Muscle layer of colon (tissue), 2 donors: ENCODE measurements around the gene ARHGAP20.

Experiments
- H3K27ac ChIP-seq: one replicate; pipeline ENCODE4 v1.7.0; 2013; ENCODE audit warnings: low read depth, mild to moderate bottlenecking, low read length, moderate library complexity
- H3K27me3 ChIP-seq, 2 donors: one replicate each; pipeline ENCODE4 v1.7.0; 2013; ENCODE audit warnings: low read length in 2 of 2, mild to moderate bottlenecking in 2 of 2; ENCODE audit not compliant: insufficient read depth in 2 of 2, control insufficient read depth in 1 of 2
- H3K36me3 ChIP-seq: one replicate; pipeline ENCODE4 v1.7.0; 2013; ENCODE audit warnings: mild to moderate bottlenecking, low read length; ENCODE audit not compliant: insufficient read depth
- H3K4me1 ChIP-seq: one replicate; pipeline ENCODE4 v1.7.0; 2013; ENCODE audit warnings: mild to moderate bottlenecking, low read length; ENCODE audit not compliant: insufficient read depth
- H3K4me3 ChIP-seq, 2 donors: one replicate each; pipeline ENCODE4 v1.7.0; 2013; ENCODE audit warnings: low read length in 2 of 2, low read depth in 1 of 2, mild to moderate bottlenecking in 1 of 2, moderate library complexity in 1 of 2
- H3K9ac ChIP-seq: one replicate; pipeline ENCODE4 v1.7.0; 2013; ENCODE audit warnings: low read length
- H3K9me3 ChIP-seq: one replicate; pipeline ENCODE4 v1.7.0; 2013; ENCODE audit warnings: mild to moderate bottlenecking, low read length
- donor health status: abdominal sarcoma.
- donor health status: Adenocarcinoma of cecum.

ARHGAP20 gene

GRCh38 chr11:110564676-110565356 is 147.4 kb downstream of the ARHGAP20 start:
- Histone ChIP-seq H3K9ac (no peak overlapping the region), H3K9me3 (no peaks in the 10 kb centered on the region)

GRCh38 chr11:110544779-110545178 is 167.5 kb downstream of the ARHGAP20 start:
- Histone ChIP-seq H3K9me3 (no peaks in the 10 kb centered on the region), H3K36me3 (no peaks in the 10 kb centered on the region), H3K27me3 (no peaks in the 10 kb centered on the region), H3K4me1 (no peaks in the 10 kb centered on the region), H3K27ac (no peak overlapping the region), H3K9ac (no peak overlapping the region), H3K4me3 (no peak overlapping the region)

More at GRCh38 chr11:110564676-110565356, 147.4 kb downstream of the ARHGAP20 start:
- Histone ChIP-seq H3K4me1 (no peaks in the 10 kb centered on the region), H3K36me3 (no peaks in the 10 kb centered on the region), H3K4me3 (no peak overlapping the region), H3K27me3 (no peaks in the 10 kb centered on the region), H3K27ac (no peak overlapping the region)

- no peak overlapping the region for H3K9ac ChIP-seq
- H3K36me3 ChIP-seq, result no peaks in the 10 kb centered on the region
- H3K9me3 ChIP-seq, result no peaks in the 10 kb centered on the region
- H3K4me3 ChIP-seq, result no peak overlapping the region
- no peaks in the 10 kb centered on the region for H3K4me1 ChIP-seq
- no peak overlapping the region for H3K27ac ChIP-seq
- H3K27me3 ChIP-seq, result no peaks in the 10 kb centered on the region
Measured at GRCh38 chr11:110538154-110538553, 174.1 kb downstream of the ARHGAP20 start.

DNA sequence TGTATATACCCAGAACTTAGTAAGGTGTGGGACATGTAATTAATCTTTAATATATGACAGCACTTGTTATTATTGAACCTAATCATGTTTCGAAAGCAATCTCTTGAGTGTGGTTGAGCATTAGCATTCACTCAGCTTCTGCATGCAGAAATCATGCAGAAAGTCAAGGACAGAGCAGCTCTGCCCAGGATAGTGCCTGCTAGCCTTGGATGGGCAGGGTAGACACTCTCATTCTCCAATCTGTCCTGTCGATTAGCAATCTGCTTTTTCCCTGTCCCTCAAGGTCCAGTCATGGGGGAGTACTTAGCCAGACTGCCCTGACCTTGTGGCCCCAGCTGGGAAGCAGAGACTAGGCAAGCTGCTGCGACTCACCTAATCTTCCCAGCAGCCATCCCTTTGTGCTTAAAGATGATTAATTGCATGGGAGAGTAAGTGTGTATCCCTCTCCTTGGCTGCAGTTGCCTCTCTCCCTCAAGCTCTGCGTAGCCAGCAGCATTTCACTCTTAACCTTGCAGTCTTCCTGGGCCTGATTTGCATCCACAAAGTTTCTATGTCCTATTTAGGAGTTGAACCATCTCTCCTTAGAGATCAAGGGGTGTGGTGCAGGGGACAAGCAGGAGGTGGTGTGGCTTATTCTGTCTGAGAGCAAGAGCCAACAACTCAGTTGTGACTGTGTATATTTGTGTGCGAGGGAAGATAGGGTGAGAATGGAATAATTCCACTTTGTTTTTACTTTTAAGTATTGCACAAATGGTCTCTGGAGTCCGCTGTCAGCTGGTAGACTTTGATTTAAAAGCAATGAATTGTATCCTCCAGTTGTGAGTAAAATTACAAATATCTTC is 181.1 kb downstream of the ARHGAP20 start:
- Histone ChIP-seq H3K27ac (no peak overlapping the region), H3K4me3 (no peak overlapping the region)

DNA sequence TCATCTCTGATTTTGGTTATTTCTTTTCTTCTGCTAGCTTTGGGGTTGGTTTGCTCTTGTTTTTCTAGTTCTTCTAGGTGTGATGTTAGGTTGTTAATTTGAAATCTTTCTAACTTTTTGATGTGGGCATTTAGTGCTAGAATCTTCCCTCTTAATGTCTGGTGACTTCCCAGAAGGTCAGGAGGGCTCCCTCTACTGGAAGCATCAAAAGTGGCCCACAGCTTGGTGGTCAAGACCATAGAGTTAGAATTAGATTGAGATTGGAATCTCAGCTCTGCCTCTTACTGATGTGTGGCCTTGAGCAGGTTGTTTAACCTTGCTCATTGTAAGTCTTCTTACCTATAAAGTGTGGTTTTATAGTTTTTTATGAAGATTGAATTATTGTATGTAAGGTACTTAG is 183.2 kb downstream of the ARHGAP20 start:
- peaks cover 8% of the 10 kb centered on the region for H3K4me1 ChIP-seq
- no peak overlapping the region for H3K27ac ChIP-seq
- H3K9ac ChIP-seq, result no peak overlapping the region
- no peaks in the 10 kb centered on the region for H3K9me3 ChIP-seq
- H3K4me3 ChIP-seq, result no peak overlapping the region
- no peaks in the 10 kb centered on the region for H3K27me3 ChIP-seq
- no peaks in the 10 kb centered on the region for H3K36me3 ChIP-seq

More for the DNA sequence above, 181.1 kb downstream of the ARHGAP20 start:
- H3K4me1 ChIP-seq, result peaks cover 8% of the 10 kb centered on the region
- no peaks in the 10 kb centered on the region for H3K27me3 ChIP-seq
- no peak overlapping the region for H3K9ac ChIP-seq
- H3K36me3 ChIP-seq, result no peaks in the 10 kb centered on the region
- no peaks in the 10 kb centered on the region for H3K9me3 ChIP-seq

- Histone ChIP-seq H3K4me3 (no peak overlapping the region), H3K4me1 (peaks cover 8% of the 10 kb centered on the region), H3K27me3 (no peaks in the 10 kb centered on the region), H3K27ac (no peak overlapping the region), H3K9ac (no peak overlapping the region), H3K9me3 (no peaks in the 10 kb centered on the region), H3K36me3 (no peaks in the 10 kb centered on the region)
Measured at GRCh38 chr11:110527146-110527545, 185.1 kb downstream of the ARHGAP20 start.
